ENCODE data around the gene CDH22. TPM values are rescaled to one million over a fixed set of nuclear protein-coding genes. Genes with fewer than 3 reads are reported as not detected.

CDH22 gene
- total and polyA plus RNA-seq, 10 of the 15 experiments (the other 5 are each of a cell fraction or from before 2014, with no cell fraction given), result not detected

DNA sequence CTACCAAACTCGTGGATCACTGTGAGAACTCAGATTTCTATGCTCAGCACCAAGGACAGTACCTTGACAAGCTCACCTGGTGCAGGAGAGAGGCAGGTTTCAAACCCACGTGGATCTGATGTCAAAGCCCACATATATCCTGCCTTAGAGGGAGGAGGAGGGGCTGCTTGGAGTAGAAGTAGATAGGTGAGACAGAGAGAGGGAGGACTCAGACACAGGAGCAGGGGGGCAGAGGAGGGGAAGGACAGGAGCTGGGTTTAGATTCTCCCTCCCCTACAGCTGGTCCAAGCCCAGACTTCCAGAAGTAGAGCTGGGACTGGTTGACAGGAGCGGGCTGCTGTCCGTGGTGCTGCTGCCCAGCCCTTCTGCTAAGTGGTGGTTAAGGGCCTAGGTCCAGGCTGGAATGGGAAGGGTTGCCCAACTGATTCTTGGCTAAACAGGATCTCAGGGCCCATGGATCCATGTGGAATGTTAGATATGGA is 77.5 kb downstream of the CDH22 start:
- Histone ChIP-seq H3K4me2 (ENCODE audit: control insufficient read depth, insufficient read depth) (no peak overlapping the region), H3K9ac (ENCODE audit: control insufficient read depth, insufficient read depth, low read length) (no peak overlapping the region), H4K20me1 (ENCODE audit: control insufficient read depth, insufficient read depth) (no peaks in the 10 kb centered on the region), H3K79me2 (ENCODE audit: control insufficient read depth, insufficient read depth, low read length) (no peaks in the 10 kb centered on the region), H3K9me3 (replicated peaks; ENCODE audit: control insufficient read depth, insufficient read depth, low read length) (no peaks in the 10 kb centered on the region; the same call in 2 of the 3 replicates), H3K27me3 (replicated peaks in 1 of 2; ENCODE audit: control insufficient read depth in 2 of 2, insufficient read depth in 2 of 2, low read length in 1 of 2) (no peaks in the 10 kb centered on the region; a peak in 1 of 4 replicates), H2AFZ (ENCODE audit: control insufficient read depth, low read depth, low read length) (no peak overlapping the region), H3K4me1 (ENCODE audit: control insufficient read depth, insufficient read depth, low read length) (no peaks in the 10 kb centered on the region), H3K36me3 (ENCODE audit: control insufficient read depth in 2 of 2, insufficient read depth in 2 of 2, low read length in 1 of 2) (no peaks in the 10 kb centered on the region), H3K27ac (ENCODE audit: control insufficient read depth, insufficient read depth) (no peak overlapping the region), H3K4me3 (no peak overlapping the region)
- SMC1A ChIA-PET (ENCODE audit: uncharacterized antibody, unreplicated experiment), result no interaction called here
- intact Hi-C loops (cut with micrococcal nuclease; ENCODE audit: unreplicated experiment), result no loop called here
- CTCF ChIA-PET, result interaction anchor here (1.1 kb wide), 1 partner anchor 56 kb away, joined by 3 read pairs; no protein-coding TSS in a partner anchor
- POLR2A ChIA-PET, result no interaction called here
- TF ChIP-seq BACH1 (IDR thresholded peaks at IDR 0.05; ENCODE audit: borderline replicate concordance) (no peak), LARP7 (IDR thresholded peaks at IDR 0.05) (no peak), REST (IDR thresholded peaks at IDR 0.05; ENCODE audit: low read depth, low read length) (peak; percentile 82), BCL11A (IDR thresholded peaks at IDR 0.05; ENCODE audit: low read depth, low read length) (no peak)
- TF ChIP-seq, protein P1, sequence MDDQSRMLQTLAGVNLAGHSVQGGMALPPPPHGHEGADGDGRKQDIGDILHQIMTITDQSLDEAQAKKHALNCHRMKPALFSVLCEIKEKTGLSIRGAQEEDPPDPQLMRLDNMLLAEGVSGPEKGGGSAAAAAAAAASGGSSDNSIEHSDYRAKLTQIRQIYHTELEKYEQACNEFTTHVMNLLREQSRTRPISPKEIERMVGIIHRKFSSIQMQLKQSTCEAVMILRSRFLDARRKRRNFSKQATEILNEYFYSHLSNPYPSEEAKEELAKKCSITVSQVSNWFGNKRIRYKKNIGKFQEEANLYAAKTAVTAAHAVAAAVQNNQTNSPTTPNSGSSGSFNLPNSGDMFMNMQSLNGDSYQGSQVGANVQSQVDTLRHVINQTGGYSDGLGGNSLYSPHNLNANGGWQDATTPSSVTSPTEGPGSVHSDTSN (IDR thresholded peaks at IDR 0.05; ENCODE audit: insufficient replicate concordance, low read depth, low read length), result no peak
- no peak for ATAC-seq
- RAD21 ChIA-PET (ENCODE audit: unreplicated experiment), result no interaction called here
- no TSS peak for BruUV-seq (replicated peaks)
- FAIRE-seq, result no peak
- in situ Hi-C loops (cut with MboI), result no loop called here
- WGBS (ENCODE audit: insufficient coverage, insufficient replicate concordance, low lambda C conversion rate, missing lambda C conversion rate), result 2% methylated on average over 4 of the region's 4 CpGs
- no peak for DNase-seq (ENCODE audit: low read depth, low spot score)

Measured in GM12878 (cell line).